ENCODE results near the gene AFF3. TPM values are rescaled to one million over a fixed set of nuclear protein-coding genes. Genes with fewer than 3 reads are reported as not detected.

Gene AFF3
- total RNA-seq, 1 experiment from 2014 or later = 0.61 TPM

GRCh38 chr2:99680946-99681345, 461.4 kb downstream of the AFF3 start:
- ChIA-PET CTCF (interaction anchor here (1.3 kb wide), 1 partner anchor 122 kb away, joined by 3 read pairs; no protein-coding TSS in a partner anchor), POLR2A (no interaction called here), RAD21 (ENCODE audit: low non-redundant PET in 1 of 2, low total read pairs in 2 of 2, uncharacterized antibody in 2 of 2, unreplicated experiment in 2 of 2) (no interaction called here)
- no peaks in the 10 kb centered on the region for H3K4me1 ChIP-seq (ENCODE audit: control insufficient read depth in 1 of 2, insufficient read depth in 2 of 2, low read length in 2 of 2)
- no peaks in the 10 kb centered on the region for H3K79me2 ChIP-seq (ENCODE audit: insufficient read depth, low read length)
- H4K20me1 ChIP-seq (ENCODE audit: insufficient read depth) = no peaks in the 10 kb centered on the region
- H3K27me3 ChIP-seq (ENCODE audit: insufficient read depth, low read length) = peaks cover 19% of the 10 kb centered on the region; the same call in 1 of the 2 replicates
- H3K4me2 ChIP-seq (ENCODE audit: low read length) = no peak overlapping the region
- no peaks in the 10 kb centered on the region for H3K36me3 ChIP-seq (ENCODE audit: control insufficient read depth in 1 of 2, insufficient read depth in 2 of 2, low read length in 2 of 2)
- no peak for ATAC-seq
- BruUV-seq (replicated peaks) = no TSS peak
- H3K4me3 ChIP-seq (replicated peaks in 1 of 2; ENCODE audit: low read depth in 1 of 2, low read length in 2 of 2) = no peak overlapping the region
- DNase-seq (ENCODE audit: low read depth, low spot score) = no peak
- no peak overlapping the region for H2AFZ ChIP-seq (ENCODE audit: low read depth, low read length, poor library complexity, severe bottlenecking)
- no peak overlapping the region for H3K27ac ChIP-seq (ENCODE audit: low read depth, low read length)
- H3K9me3 ChIP-seq (ENCODE audit: control insufficient read depth in 1 of 2, insufficient read depth in 1 of 2, low read depth in 1 of 2, low read length in 2 of 2) = no peaks in the 10 kb centered on the region
- intact Hi-C loops (cut with micrococcal nuclease) = no loop called here
- H3K9ac ChIP-seq (ENCODE audit: low read length) = no peak overlapping the region
- no peaks in the 10 kb centered on the region for H3K9me2 ChIP-seq (ENCODE audit: insufficient read depth)
- TF ChIP-seq RAD21 (IDR thresholded peaks at IDR 0.05; ENCODE audit: low read depth) = no peak
- TF ChIP-seq ELF1 (IDR thresholded peaks at IDR 0.05; ENCODE audit: borderline replicate concordance, low read depth) = no peak
- no peak for TF ChIP-seq JUND (IDR thresholded peaks at IDR 0.05)
- no peak for TF ChIP-seq EZH2 (IDR thresholded peaks at IDR 0.05)
- no peak for TF ChIP-seq POLR2A (IDR thresholded peaks at IDR 0.05; ENCODE audit: borderline replicate concordance, extremely low read depth, insufficient read depth, insufficient read length)
- TF ChIP-seq EGR1 (IDR thresholded peaks at IDR 0.05; ENCODE audit: low read depth) = no peak
- no peak for TF ChIP-seq FOSL1 (IDR thresholded peaks at IDR 0.05; ENCODE audit: low read depth)
- TF ChIP-seq REST (IDR thresholded peaks at IDR 0.05; ENCODE audit: low read depth) = no peak
- no peak for TF ChIP-seq CEBPB (IDR thresholded peaks at IDR 0.05; ENCODE audit: low read depth)
- TF ChIP-seq ZNF274 (IDR thresholded peaks at IDR 0.05; ENCODE audit: low read depth, low read length) = no peak
- no peak for TF ChIP-seq EZH2phosphoT487 (IDR thresholded peaks at IDR 0.05; ENCODE audit: borderline replicate concordance)
- no peak for TF ChIP-seq ATF3 (IDR thresholded peaks at IDR 0.05)
- no peak for TF ChIP-seq SIN3A (IDR thresholded peaks at IDR 0.05; ENCODE audit: low read depth)

Measured in HCT116 (cell line).